Neural cell (in vitro differentiated cells): ENCODE results near the gene LCN2. TPM values are rescaled to one million over a fixed set of nuclear protein-coding genes. Genes with fewer than 3 reads are reported as not detected.

ENCODE experiments used
- H2AFZ ChIP-seq: fragments of 200-600, 300-800 bp; sonication (generic), shearing (Covaris generic); 2 replicates; pipeline ENCODE4 v1.6.0; 2014; ENCODE audit warnings: low read depth, mild to moderate bottlenecking, antibody characterized with exemption, low read length, moderate library complexity
- H3F3A ChIP-seq: fragments of 200-600 bp; shearing (Covaris generic); 2 replicates; pipeline ENCODE4 v1.6.1; 2016; ENCODE audit warnings: mild to moderate bottlenecking, moderate library complexity, mixed read lengths, antibody characterized with exemption, low read length; ENCODE audit not compliant: insufficient read depth, poor library complexity, severe bottlenecking
- H3K27ac ChIP-seq: fragments of 200-600, 300-800 bp; sonication (generic), shearing (Covaris generic); 2 replicates; pipeline ENCODE4 v1.5.1; 2014; ENCODE audit warnings: mild to moderate bottlenecking, low read length, moderate library complexity
- H3K27me3 ChIP-seq: fragments of 300-800, 200-600 bp; sonication (generic), shearing (Covaris generic); 2 replicates; pipeline ENCODE4 v1.6.0; 2014; ENCODE audit warnings: mild to moderate bottlenecking, low read depth, low read length, moderate library complexity; ENCODE audit not compliant: insufficient read depth
- H3K36me3 ChIP-seq: fragments of 300-800, 200-600 bp; sonication (generic), shearing (Covaris generic); 2 replicates; pipeline ENCODE4 v1.5.1; 2014; ENCODE audit warnings: mild to moderate bottlenecking, antibody characterized with exemption, low read length, moderate library complexity; ENCODE audit not compliant: insufficient read depth
- H3K4me2 ChIP-seq: fragments of 300-800, 200-600 bp; sonication (generic), shearing (Covaris generic); 2 replicates; pipeline ENCODE4 v1.6.0; 2014; ENCODE audit warnings: mild to moderate bottlenecking, low read length
- H3K4me3 ChIP-seq: fragments of 300-800, 200-600 bp; sonication (generic), shearing (Covaris generic); 2 replicates; pipeline ENCODE4 v1.5.1; 2014; ENCODE audit warnings: mild to moderate bottlenecking, low read length, moderate library complexity
- H3K79me2 ChIP-seq: fragments of 200-600 bp; shearing (Covaris generic); replicated peaks from 2 replicates; pipeline ENCODE4 v1.6.0; 2014; ENCODE audit warnings: mild to moderate bottlenecking, low read length, moderate library complexity; ENCODE audit not compliant: insufficient read depth
- H3K9ac ChIP-seq: fragments of 300-800, 200-600 bp; sonication (generic), shearing (Covaris generic); 2 replicates; pipeline ENCODE4 v1.6.1; 2016; ENCODE audit warnings: mild to moderate bottlenecking, low read length, mixed read lengths
- H3K9me2 ChIP-seq: fragments of 200-600 bp; shearing (Covaris generic); 2 replicates; pipeline ENCODE4 v1.6.1; 2016; ENCODE audit warnings: mild to moderate bottlenecking, low read length, mixed read lengths; ENCODE audit not compliant: insufficient read depth
- H3K9me3 ChIP-seq: fragments of 200-600, 300-800 bp; sonication (generic), shearing (Covaris generic); 2 replicates; pipeline ENCODE4 v1.6.1; 2016; ENCODE audit warnings: mild to moderate bottlenecking, mixed run types, low read length, moderate library complexity, mixed read lengths
- H4K20me1 ChIP-seq: fragments of 200-600 bp; shearing (Covaris generic); 2 replicates; pipeline ENCODE4 v1.6.1; 2016; ENCODE audit warnings: mild to moderate bottlenecking, mixed run types; ENCODE audit not compliant: insufficient read depth
- EP300 ChIP-seq: fragments of 450-650 bp; conservative IDR thresholded peaks from 2 replicates; pipeline ENCODE4 v1.6.1; 2014; ENCODE audit warnings: antibody characterized with exemption, mild to moderate bottlenecking, moderate library complexity; ENCODE audit not compliant: poor library complexity, severe bottlenecking
- EZH2 ChIP-seq: fragments of 200-600, 300-800 bp; shearing (Covaris generic), sonication (generic); IDR thresholded peaks from 2 replicates; pipeline ENCODE4 v1.6.1; 2014; ENCODE audit warnings: antibody characterized with exemption, low read length, borderline replicate concordance, mild to moderate bottlenecking; ENCODE audit not compliant: insufficient read depth, poor library complexity, severe bottlenecking
- MXI1 ChIP-seq: fragments of 450-650 bp; conservative IDR thresholded peaks from 2 replicates; pipeline ENCODE4 v1.6.1; 2014; ENCODE audit warnings: antibody characterized with exemption, mild to moderate bottlenecking; ENCODE audit not compliant: poor library complexity, severe bottlenecking
- POLR2AphosphoS5 ChIP-seq: IDR thresholded peaks from 2 replicates; pipeline ENCODE4 v1.6.1; 2012
- RAD21 ChIP-seq: fragments of 450-650 bp; conservative IDR thresholded peaks from 2 replicates; pipeline ENCODE4 v1.6.1; 2014; ENCODE audit warnings: antibody characterized with exemption, mild to moderate bottlenecking, moderate library complexity
- SMC3 ChIP-seq: fragments of 450-650 bp; conservative IDR thresholded peaks from 2 replicates; pipeline ENCODE4 v1.6.1; 2014; ENCODE audit warnings: antibody characterized with exemption, mild to moderate bottlenecking, moderate library complexity; ENCODE audit not compliant: poor library complexity
- TAF1 ChIP-seq: IDR thresholded peaks from 2 replicates; pipeline ENCODE4 v1.6.1; 2012; ENCODE audit warnings: low read depth
- polyA plus RNA-seq: library from polyadenylated mRNA; depleted of rRNA; stranded (reverse); fragments of >200 nt; gene quantifications from 2 replicates; pipeline ENCODE4 v1.2.3, GENCODE V29; 2014
- TF ChIP-seq, protein P1 (sequence below): IDR thresholded peaks from 2 replicates; pipeline ENCODE4 v1.6.1; 2012; ENCODE audit warnings: borderline replicate concordance
- TF ChIP-seq, protein P2 (sequence below): fragments of 450-650 bp; IDR thresholded peaks from 2 replicates; pipeline ENCODE4 v1.5.1; 2014; ENCODE audit warnings: antibody characterized with exemption, mild to moderate bottlenecking, moderate library complexity; ENCODE audit not compliant: poor library complexity, severe bottlenecking

Gene LCN2
- polyA plus RNA-seq, 1 donor from 2014 or later = not detected

DNA sequence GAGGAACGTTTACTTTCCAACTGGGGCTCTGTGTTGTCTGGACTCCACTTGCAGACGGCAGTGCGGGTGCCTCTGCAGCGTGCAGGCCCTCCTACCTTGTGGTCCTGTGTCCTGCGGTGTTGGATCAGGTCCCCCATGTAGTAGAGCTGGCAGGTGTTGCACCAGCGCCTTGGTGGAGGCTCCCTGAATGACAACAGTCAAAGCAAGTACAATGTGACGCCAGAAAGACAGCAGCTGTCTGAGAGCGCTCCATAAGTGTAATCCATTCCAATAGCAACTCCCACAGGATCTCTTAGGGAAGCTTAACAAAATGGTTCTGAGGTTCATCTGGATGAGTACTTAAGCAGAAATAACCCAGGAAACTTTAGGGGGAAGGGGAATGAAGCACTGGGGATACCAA, 20.7 kb downstream of the LCN2 start:
- H3K27ac ChIP-seq = peak overlapping the region; percentile 16
- no peaks in the 10 kb centered on the region for H3K27me3 ChIP-seq
- no peaks in the 10 kb centered on the region for H3K9me3 ChIP-seq
- H3K4me3 ChIP-seq = no peak overlapping the region
- no peaks in the 10 kb centered on the region for H3K79me2 ChIP-seq
- TF ChIP-seq, protein P1, sequence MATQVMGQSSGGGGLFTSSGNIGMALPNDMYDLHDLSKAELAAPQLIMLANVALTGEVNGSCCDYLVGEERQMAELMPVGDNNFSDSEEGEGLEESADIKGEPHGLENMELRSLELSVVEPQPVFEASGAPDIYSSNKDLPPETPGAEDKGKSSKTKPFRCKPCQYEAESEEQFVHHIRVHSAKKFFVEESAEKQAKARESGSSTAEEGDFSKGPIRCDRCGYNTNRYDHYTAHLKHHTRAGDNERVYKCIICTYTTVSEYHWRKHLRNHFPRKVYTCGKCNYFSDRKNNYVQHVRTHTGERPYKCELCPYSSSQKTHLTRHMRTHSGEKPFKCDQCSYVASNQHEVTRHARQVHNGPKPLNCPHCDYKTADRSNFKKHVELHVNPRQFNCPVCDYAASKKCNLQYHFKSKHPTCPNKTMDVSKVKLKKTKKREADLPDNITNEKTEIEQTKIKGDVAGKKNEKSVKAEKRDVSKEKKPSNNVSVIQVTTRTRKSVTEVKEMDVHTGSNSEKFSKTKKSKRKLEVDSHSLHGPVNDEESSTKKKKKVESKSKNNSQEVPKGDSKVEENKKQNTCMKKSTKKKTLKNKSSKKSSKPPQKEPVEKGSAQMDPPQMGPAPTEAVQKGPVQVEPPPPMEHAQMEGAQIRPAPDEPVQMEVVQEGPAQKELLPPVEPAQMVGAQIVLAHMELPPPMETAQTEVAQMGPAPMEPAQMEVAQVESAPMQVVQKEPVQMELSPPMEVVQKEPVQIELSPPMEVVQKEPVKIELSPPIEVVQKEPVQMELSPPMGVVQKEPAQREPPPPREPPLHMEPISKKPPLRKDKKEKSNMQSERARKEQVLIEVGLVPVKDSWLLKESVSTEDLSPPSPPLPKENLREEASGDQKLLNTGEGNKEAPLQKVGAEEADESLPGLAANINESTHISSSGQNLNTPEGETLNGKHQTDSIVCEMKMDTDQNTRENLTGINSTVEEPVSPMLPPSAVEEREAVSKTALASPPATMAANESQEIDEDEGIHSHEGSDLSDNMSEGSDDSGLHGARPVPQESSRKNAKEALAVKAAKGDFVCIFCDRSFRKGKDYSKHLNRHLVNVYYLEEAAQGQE = no peak
- no peak for TF ChIP-seq TAF1
- no peak for TF ChIP-seq EZH2
- no peak for TF ChIP-seq SMC3
- no peak for TF ChIP-seq EP300
- TF ChIP-seq POLR2AphosphoS5 = no peak
- no peak for TF ChIP-seq RAD21
- TF ChIP-seq, protein P2, sequence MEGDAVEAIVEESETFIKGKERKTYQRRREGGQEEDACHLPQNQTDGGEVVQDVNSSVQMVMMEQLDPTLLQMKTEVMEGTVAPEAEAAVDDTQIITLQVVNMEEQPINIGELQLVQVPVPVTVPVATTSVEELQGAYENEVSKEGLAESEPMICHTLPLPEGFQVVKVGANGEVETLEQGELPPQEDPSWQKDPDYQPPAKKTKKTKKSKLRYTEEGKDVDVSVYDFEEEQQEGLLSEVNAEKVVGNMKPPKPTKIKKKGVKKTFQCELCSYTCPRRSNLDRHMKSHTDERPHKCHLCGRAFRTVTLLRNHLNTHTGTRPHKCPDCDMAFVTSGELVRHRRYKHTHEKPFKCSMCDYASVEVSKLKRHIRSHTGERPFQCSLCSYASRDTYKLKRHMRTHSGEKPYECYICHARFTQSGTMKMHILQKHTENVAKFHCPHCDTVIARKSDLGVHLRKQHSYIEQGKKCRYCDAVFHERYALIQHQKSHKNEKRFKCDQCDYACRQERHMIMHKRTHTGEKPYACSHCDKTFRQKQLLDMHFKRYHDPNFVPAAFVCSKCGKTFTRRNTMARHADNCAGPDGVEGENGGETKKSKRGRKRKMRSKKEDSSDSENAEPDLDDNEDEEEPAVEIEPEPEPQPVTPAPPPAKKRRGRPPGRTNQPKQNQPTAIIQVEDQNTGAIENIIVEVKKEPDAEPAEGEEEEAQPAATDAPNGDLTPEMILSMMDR = no peak
- no peak for TF ChIP-seq MXI1
- no peaks in the 10 kb centered on the region for H3K36me3 ChIP-seq
- no peak overlapping the region for H3K4me2 ChIP-seq
- H3K9ac ChIP-seq = no peak overlapping the region
- H3K9me2 ChIP-seq = no peaks in the 10 kb centered on the region
- no peak overlapping the region for H2AFZ ChIP-seq
- H4K20me1 ChIP-seq = no peaks in the 10 kb centered on the region
- H3F3A ChIP-seq = no peaks in the 10 kb centered on the region

DNA sequence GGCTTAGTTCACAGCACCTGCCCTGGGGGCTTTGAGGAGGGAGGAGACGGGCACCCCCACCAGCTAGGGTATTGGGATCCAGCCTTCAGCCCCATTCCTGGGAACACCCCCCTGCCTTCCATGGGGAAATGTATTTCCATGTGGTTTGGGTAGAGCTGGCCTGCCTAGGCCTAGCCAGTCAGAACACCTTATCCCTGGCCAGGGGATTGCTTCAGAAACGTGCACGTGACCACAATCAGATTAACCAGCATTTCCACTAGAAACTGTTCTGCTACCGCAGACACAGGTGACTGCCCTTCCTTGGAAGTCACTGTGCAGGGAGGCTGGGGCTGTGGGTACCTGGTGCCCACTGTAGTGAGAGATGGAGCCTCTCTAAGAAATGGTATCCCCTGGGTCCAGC, 24.8 kb downstream of the LCN2 start:
- Histone ChIP-seq H3K27me3 (no peaks in the 10 kb centered on the region), H3K4me2 (no peak overlapping the region), H3K79me2 (no peaks in the 10 kb centered on the region), H3K27ac (no peak overlapping the region), H3F3A (no peaks in the 10 kb centered on the region), H2AFZ (no peak overlapping the region), H3K9ac (no peak overlapping the region), H3K9me2 (no peaks in the 10 kb centered on the region), H3K9me3 (peaks cover 3% of the 10 kb centered on the region), H3K36me3 (peaks cover 6% of the 10 kb centered on the region), H3K4me3 (no peak overlapping the region), H4K20me1 (no peaks in the 10 kb centered on the region)
- TF ChIP-seq, protein P2 = no peak
- no peak for TF ChIP-seq MXI1
- no peak for TF ChIP-seq TAF1
- TF ChIP-seq EP300 = no peak
- no peak for TF ChIP-seq SMC3
- TF ChIP-seq, protein P1 = no peak
- TF ChIP-seq POLR2AphosphoS5 = no peak
- TF ChIP-seq EZH2 = no peak
- no peak for TF ChIP-seq RAD21
